ENCODE data around the gene SLC26A2. TPM values are rescaled to one million over a fixed set of nuclear protein-coding genes. Genes with fewer than 3 reads are reported as not detected.

SLC26A2 gene
- polyA plus RNA-seq, 4 donors, result 17.8 to 21.1 (median 18.4) TPM

GRCh38 chr5:150033334-150033733 is 72.8 kb downstream of the SLC26A2 start:
- DNase-seq (ENCODE audit: low read depth in 4 of 4, low spot score in 2 of 4), result no peak

- DNase-seq (ENCODE audit: low read depth in 4 of 4, low spot score in 2 of 4), result no peak
Observed at GRCh38 chr5:150034662-150035061, 74.1 kb downstream of the SLC26A2 start.

GRCh38 chr5:150035139-150035895 is 74.8 kb downstream of the SLC26A2 start:
- DNase-seq (ENCODE audit: low read depth in 4 of 4, low spot score in 2 of 4), result no peak

- no peak for DNase-seq (ENCODE audit: low read depth in 4 of 4, low spot score in 2 of 4)
Observed at GRCh38 chr5:150036513-150036912, 76.0 kb downstream of the SLC26A2 start.

Other genes starting within 250 kb of the SLC26A2 start
- 1 to 10 TPM in 3 of 4 donors, under 1 TPM in 1; 0.78 to 2.2 (median 1.6) TPM for gene PPARGC1B, start 230.4 kb upstream of the SLC26A2 start, polyA plus RNA-seq (ENCODE audit: insufficient read length in 4 of 4)
- gene PDE6A, start 16.0 kb upstream of the SLC26A2 start, polyA plus RNA-seq (ENCODE audit: insufficient read length in 4 of 4), result under 1 TPM; 0.11 to 0.24 (median 0.15) TPM
- gene TIGD6, start 39.9 kb downstream of the SLC26A2 start, polyA plus RNA-seq (ENCODE audit: insufficient read length in 4 of 4), result 1 to 10 TPM; 5.6 to 7.5 (median 6.8) TPM
- gene HMGXB3, start 40.0 kb downstream of the SLC26A2 start, polyA plus RNA-seq (ENCODE audit: insufficient read length in 4 of 4), result 10 to 100 TPM; 25.9 to 40.4 (median 33.3) TPM
- gene CSF1R, start 125.8 kb downstream of the SLC26A2 start, polyA plus RNA-seq (ENCODE audit: insufficient read length in 4 of 4), result 10 to 100 TPM; 13.7 to 18.0 (median 16.9) TPM
- 100 to 1,000 TPM; 130 to 148 (median 143) TPM for gene PDGFRB, start 195.1 kb downstream of the SLC26A2 start, polyA plus RNA-seq (ENCODE audit: insufficient read length in 4 of 4)
- gene CDX1, start 206.0 kb downstream of the SLC26A2 start, polyA plus RNA-seq (ENCODE audit: insufficient read length in 4 of 4), result under 1 TPM; 0.47 to 0.76 (median 0.50) TPM
- gene SLC6A7, start 229.3 kb downstream of the SLC26A2 start, polyA plus RNA-seq (ENCODE audit: insufficient read length in 4 of 4), result under 1 TPM in 3 of 4 donors, not detected in 1; 0.06 to 0.13 (median 0.08) TPM